GM19035 (cell line): ENCODE results near the gene ZNF609.
"Not testable (repeated sequence)": the region's sequence is repeated elsewhere in the genome, so short reads cannot be mapped to it uniquely, and the experiment has no call there.

Source experiments
- ATAC-seq: cut with Tn5 transposase; IDR thresholded peaks from one replicate; pipeline ENCODE4 v1.9.1; 2021; ENCODE audit not compliant: unreplicated experiment

Gene ZNF609

DNA sequence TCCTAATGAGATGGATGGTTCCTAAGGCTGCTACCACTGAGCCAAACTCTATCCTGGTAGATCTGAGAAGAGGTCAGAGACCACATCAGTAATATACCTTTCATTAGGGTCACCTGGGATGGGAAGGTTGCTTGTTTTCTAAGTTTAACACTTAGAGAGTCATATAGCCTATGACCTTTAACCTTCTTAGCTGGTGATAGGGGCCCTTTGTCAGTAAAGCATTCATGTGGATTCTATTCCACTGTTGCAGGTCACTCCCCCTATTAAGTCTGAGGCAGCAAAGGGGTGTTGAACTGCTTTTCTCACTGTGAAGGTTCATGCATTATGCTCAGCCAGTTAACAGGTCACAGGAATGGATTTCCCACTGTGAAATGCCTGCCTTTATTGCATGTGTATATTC lies 6.1 kb upstream of the ZNF609 start:
- no peak for ATAC-seq

DNA sequence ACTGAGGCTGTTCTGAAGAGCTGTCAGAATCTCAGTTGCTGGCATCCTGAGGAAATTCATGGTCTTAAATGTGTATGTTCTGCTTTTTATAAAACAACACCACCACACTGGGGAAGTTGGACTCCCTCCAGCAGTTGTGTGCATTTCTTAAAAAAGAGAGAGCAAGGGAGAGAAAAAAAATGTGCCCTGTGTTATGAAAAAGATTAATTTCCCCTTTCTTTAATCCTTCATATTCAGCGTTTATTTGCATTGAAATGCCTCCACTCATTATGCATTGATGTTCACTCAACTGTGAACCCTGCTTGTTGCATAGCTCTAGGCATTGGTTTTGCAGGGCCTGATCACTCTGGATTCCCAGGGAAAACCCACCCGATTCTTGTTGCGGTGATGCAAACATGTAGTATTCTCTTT lies 4.4 kb upstream of the ZNF609 start:
- ATAC-seq: no peak

DNA sequence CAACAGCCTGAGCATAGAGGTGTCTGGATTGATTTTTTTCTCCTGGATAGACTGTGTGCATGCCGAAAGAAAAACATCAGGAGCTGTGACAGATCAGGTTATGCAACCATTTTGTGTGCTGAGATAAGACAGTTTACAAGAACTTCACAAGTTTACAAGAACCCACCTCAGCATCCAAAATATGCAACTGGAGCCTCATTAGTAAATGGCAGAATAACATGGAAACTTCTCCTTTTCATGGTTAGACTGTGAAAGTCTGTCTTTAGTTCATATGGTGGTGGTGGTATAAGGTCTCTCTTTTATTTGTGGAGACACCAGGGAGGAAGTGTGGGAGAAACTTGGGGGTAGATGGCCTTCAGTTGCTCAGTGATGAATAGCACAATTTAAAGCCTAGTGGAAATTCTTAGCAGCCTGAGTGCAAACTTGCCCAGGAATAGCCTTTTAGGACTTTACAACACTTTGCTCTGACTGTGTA lies 3.7 kb upstream of the ZNF609 start:
- ATAC-seq: no peak

DNA sequence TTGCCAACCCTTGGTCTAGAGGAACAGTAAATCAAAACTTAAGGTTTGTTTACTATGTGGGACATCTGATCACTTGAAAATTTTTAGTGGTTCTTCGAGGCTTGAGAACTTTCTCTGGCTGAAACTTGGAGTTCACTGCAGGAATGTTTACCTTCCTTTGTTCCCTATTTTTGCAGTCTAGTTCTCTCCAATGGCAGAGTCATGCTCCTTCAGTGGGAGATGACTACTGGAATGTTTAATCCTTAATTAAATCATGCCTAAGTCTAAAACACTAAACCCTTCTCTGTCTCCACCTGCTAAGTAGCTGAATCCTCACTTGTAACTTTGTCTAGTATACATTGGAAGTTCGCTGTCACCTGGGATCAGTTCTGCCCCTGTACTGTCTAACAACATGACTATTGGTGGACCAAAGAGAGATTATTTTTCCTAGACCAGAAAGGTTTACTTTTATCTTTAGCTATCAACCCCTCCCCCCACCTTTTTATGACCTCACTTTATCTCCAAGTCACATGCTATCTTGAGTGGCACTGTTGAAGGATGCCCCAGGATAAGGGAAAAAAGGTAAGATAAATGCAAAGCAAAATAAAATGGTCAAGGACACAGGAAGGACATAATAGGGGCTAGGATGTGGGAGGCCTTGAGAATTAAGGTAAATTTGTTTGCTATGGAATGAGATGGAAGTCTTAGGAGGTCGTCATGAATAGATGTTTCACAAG lies 1.2 kb upstream of the ZNF609 start:
- no peak for ATAC-seq

DNA sequence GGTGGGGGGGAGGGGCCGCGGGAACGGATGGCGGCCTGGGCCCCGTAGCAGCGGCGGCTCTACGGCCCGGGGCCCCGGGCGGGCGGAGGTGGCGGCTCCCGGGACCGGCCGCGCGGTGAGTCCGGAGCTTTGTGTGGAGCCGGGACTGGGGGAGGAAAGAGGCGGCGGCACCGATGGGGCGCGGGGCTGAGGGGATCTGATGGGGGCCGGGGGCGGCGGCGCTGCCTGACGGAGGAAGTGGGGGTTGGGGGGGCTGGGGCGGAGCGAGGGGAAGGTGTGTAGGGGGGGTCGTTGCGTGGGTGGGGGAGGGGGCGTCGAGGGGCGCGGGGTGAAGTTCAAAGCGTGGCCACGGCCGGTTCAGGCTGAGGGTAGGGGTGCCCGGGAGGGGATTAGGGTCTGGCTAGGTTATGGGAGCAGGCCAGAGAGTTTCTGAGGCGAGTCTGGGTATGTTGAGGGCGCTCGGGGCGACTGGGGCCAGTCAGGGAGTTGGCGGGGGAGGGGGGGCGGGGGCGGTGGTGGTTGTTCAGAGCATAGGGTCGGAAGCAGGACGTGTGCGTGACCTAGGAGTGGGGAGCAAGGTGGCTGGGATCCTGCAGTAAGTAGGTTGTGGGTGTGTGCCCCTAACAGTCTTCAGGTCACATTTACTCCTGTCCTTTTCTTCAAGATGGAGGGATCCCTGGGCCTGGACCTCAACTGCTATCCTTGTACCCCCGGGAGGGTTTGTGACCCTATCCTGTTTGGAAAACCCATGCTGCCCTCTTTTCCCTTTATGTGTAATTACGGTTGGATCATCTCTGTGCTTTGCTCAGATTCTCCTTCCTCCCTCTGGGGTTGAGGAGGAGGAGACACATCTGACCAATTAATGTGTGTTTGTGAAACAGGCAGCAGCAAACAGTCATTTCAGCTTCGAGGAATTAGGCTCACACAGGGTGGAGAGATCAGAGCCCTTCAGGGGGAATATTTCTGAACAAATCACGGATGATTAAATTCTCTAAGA lies 644 bp downstream of the ZNF609 start:
- no peak for ATAC-seq

DNA sequence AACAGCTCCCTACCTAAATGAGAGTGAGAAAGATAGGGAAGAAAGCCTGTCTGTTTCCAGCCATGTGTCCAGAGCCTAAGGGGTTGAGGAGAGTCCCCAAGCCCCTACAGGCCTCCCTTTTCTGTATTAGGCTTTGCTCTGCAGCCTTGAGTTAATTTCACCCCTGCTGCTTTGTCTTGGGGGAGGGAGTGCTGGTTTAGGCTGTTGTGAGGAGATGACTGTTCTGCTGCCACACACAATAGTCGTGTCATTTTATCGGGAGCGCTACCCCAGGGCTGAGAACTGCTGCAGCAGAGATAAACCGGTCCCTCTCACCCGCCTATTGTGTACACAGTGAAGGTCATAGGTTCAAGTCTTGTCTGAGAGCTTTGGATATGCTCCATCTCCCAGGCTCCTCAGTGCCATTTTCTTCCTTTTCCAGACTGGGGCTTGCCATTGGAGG lies 1.4 kb downstream of the ZNF609 start:
- ATAC-seq: no peak

DNA sequence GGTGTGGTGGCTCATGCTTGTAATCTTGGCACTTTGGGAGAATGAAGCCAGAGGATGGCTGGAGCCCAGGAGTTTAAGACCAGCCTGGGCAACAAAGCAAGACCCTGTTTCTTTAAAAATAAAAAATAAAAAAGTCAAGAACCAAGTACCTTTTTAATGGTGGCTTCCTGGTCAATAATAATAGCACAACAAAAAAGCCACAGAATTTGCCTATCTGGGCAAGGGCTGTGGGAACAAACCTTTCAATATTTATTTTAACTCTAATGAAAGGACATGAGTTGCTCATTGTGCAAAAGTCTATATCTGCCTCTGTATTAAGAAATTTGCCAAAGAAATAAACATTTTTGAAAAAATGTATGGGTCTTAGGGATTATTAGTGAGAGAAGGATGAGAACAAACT lies 2.1 kb downstream of the ZNF609 start:
- ATAC-seq: no peak

DNA sequence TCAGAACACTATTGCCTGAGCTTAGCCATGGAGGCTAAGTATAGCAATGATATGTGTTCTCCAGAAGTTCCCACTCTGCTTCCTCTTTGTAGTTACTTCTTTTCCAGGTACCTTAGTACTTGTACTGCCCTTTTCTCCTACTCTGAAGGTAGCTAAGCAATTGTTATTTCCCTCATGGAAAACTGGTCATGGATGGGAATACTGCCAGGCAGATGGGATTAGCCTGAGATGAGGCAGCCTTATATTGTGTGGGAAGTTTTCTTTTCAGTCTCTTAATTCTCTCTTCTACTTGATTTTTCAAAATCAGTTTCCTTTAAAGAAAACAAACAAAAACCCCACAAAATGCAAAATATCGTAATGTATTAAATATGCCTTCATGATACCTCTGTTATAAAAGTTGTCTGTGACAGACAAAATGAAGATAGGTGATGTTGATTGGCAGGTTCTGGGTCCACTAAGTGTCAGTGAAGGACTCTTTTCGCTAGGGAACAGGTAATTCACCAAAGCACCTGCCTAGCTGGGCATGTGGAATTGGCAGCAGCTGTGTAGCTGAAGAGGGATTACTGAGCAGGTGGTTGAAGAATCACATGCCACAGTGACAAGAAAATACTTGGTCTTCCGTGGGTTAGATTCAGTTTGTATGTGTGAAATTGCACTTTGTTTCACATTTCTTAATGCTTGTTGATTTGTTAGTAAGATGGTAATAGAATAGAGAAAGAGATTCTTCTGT lies 4.1 kb downstream of the ZNF609 start:
- no peak for ATAC-seq

DNA sequence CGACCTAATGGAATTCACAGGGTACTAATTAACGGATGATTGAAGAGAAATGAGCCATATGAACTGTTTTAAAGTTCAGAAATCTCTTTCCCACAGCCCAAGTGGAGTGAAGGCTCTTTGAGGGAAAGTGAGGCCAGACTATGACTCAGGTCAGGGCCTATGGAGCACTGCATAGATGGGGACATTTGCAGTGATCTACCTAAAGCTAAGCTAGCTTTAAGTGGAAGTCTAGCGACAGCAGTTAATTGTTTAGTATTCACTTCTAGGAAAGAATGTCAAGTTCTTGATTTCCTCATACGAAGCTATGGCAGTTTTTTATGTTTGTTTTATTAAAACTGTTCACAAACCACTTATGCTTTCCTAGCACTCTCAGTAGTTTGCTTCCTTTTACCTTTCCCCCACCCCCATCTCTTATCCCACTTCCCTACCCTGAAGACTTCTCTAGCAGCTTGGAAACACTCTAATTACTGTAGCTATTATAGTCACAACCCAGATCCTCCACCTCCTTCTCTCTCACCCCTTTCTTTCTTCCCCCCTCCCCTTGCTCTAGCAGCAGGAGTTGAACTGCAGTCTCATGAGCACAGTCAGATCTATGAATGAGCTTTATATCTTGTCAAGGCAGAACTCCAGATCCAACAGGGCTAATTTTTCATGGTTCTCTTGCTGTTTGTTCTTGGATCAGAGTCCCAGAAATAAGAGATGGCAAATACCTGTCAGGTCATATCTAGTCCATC lies 6.2 kb downstream of the ZNF609 start:
- ATAC-seq: no peak

DNA sequence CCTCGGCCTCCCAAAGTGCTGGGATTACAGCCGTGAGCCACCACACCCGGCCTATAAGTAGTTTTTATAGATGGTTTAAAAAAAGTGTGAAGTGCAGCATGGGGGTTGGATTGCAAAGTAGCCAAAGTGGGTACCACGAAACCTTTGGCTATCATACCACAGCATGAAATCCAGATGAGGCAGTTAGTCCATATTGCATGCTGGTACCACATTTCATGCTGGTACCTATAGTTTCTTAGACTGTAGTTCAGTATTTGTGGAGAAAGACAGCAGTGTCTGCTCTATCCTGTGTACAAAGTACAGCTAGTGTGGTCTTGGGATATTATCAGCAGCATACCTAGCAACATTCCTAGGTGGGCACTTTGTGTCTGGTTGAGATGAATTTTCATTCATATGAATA lies 11.8 kb downstream of the ZNF609 start:
- ATAC-seq: no peak

DNA sequence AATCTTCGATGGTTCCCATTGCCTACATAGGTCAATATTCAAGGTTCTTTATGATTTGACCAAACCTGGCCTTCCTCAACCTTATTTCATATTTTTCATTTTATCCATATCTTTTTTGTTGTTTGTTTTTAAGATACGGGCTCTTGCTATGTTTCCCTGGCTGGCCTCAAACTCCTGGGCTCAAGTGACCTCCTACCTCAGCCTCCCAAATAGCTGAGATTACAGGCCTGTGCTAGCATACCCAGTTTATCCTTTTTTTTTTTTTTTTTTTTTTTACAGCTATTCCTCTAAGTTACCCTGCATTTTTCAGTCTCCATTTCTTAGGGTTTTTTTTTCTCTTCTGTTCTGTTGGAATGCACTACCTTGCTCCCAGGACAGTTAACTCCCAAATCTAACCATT lies 14.5 kb downstream of the ZNF609 start:
- ATAC-seq: no peak

DNA sequence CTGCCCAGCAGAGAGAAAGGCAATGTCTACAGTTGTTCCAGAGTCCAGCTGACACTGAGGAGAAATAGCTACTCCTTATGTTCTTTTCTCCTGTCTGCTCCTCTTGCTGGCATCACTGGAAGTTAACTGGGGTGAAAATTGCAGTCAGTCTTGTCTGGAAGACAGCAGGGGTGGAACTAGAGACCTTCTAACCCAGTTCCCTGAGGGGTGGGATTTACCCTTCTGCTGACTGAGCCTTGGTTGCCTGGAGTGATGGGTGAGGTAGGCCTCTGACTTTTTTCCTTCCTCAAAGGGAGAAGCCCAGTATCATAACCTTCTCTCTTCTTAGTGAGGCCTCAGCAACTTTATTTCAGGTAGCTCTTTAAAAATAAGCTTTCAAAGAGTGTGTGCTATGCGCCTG lies 16.2 kb downstream of the ZNF609 start:
- ATAC-seq: no peak

DNA sequence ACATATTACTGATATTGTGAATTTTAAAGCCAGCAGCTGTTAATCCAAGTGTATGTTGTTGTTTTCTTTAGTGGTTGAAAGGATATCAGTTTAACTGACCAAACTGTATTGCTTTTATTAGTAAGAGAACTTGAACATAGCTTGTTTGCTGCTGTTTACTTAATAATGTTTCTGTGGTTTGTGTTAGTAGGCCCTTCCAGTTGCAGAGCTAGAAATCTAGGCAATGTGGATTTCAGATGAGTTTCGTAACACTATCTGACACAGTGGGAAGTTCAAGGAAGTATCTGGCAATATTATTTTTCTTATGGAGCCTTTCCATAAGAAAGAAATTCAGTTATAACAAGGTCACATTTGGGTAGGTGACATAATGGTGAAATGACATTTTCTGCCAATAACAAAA lies 18.5 kb downstream of the ZNF609 start:
- no peak for ATAC-seq

DNA sequence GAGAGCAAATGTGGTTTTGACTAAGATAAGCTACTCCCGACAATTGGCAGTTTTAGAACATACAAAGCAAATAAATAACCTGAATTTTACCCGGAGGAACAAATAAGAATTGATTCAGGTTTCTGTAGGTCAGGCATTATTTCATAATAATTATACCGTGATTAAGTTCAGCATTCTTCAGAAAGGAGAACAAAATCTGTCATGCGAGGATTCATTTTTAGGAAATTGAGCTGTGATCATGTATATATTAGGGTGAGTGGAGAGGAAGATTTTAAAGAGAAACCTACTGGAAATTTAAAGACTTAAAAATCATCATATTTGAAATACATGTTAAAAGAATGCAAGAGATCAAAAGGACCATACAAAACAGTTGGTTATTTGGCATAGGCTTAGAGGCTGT lies 20.5 kb downstream of the ZNF609 start:
- ATAC-seq: no peak

DNA sequence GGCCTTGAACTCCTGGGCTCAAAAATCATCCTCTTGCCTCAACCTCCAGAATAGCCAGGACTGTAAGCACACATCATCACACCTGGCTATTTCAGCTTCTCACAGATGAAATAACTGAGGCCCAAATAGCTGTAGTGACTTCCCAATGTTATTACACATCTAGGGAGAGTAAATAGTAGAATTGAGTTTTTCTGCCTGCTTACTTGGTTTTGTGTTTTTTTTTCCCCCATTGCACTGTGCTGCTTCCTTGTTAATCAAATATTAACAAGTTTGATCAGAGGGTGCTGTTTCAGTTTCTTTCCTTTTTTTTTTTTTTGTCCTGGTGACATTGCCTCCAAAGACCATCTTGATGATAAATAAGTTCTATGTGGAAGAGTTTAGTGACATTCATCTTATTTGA lies 23.4 kb downstream of the ZNF609 start:
- ATAC-seq: no peak

DNA sequence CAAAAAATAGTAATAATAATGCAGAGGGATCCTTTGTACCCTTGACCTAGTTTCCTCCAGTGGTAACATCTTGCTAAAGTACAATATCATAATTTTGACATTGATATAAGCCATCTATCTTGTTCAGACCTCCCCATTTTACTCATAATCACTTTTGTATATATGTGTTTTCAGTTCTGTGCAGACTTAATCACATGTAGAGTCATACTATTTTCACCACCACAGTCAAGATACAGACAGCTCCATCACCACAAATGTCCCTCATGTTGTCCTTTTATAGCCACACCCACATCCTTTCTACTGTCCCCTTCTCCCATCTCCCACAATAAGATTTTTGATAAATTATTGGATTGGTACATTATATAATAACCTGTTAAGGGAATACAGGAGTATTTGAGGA lies 25.4 kb downstream of the ZNF609 start:
- no peak for ATAC-seq

DNA sequence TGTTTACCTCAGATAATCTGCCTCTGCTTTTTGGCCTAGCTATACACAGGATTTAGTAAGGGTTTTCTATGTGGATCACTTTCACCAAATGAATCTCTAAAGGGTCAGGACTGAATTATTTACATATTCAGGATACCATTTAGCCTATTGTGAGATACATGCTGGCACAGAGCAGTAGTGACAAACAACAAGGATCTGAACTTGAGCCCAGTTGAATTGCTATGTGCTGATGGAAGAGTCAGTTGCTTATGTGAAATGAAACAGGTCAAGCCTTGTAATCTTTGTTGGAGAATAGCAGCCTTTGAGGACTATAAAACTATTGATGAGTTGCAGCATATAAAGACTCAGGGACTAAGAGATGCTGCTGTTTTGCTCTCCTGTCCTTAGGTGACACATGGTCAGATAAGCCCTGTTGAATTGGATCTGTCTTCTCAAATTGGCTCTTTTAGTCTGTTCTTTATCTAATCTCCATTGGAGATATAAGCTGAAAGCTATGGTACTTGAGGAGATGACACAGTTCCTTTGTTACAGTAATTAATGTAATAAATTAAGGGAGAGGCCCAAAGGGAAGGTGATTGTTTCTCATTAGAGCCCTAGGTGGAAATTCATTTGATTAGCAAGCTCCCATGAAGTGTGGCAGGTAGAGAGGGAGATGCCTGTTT lies 30.4 kb downstream of the ZNF609 start:
- ATAC-seq: no peak

DNA sequence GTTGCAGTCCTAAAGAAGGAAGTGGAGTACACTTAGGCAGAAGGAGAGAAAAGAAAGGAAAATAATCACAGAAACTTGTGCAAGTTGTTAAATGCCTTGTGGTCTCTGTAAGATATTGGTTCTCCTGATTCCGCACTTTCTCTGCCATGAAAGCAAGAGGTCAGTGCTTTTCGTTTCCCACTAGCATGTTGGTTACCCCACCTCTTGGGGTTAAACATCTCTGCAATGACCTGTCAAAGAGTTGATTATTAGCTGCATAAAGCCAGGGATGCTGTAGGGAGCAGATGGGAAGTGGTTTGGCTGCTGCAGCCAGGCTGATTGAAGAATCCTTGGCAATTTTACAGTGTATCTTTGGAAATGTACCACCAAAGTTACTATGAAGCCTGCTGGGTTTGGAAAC lies 33.3 kb downstream of the ZNF609 start:
- ATAC-seq: no peak

DNA sequence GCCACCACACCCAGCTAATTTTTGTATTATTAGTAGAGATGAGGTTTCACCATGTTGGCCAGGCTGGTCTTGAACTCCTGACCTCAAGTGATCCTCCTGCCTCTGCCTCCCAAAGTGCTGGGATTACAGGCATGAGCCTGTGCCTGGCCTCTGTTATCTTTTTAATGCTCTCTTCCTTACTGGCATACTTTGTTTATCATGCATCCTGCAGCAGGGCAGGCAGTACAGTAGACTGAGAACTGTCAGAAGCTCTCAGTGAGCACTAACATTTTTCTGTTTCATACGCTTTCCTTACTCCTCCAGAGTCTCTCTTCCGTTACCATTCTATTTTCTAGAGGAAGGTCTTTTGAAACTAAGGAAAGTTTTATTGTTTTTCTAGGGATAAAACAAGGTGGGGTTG lies 35.6 kb downstream of the ZNF609 start:
- not testable (repeated sequence) for ATAC-seq

DNA sequence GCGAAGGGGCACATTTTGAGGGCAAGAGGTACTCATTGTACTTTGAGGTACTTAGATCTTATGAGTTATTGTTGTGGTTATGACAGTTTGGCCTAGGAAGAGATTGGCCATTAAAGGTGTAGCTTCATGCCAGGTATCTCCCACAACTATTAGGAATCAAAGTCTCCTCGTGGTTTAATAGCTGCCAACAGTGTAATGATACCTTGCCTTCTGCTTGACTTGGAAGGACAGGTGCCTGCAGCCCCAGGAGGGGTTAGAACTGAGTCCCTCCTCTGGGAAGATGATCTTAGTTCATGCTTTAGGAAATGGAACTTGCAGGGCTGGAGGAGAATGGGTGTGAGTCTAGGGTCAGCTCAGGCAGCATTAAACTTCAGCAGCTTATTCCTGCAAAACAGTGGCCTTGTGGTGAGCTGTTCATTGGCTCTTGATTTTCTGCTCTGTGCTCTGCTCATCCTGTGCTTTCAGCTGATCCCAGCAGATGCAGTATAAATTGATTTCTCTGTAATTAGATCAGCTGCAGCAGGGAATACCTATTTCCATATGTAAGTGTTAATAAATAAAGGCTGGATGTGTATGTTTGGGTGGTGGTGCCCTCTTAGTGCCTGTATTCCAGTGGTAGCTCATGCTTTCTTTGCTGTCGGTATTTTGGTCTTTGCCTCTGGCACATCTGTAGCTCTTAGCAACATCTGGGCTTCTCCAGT lies 40.5 kb downstream of the ZNF609 start:
- no peak for ATAC-seq
